ENCODE data around the gene RUBCN.
A peak's percentile ranks its signal among the peaks of the same experiment; 100 is the strongest.
"Not testable (repeated sequence)": the region's sequence is repeated elsewhere in the genome, so short reads cannot be mapped to it uniquely, and the experiment has no call there.

Gene RUBCN

DNA sequence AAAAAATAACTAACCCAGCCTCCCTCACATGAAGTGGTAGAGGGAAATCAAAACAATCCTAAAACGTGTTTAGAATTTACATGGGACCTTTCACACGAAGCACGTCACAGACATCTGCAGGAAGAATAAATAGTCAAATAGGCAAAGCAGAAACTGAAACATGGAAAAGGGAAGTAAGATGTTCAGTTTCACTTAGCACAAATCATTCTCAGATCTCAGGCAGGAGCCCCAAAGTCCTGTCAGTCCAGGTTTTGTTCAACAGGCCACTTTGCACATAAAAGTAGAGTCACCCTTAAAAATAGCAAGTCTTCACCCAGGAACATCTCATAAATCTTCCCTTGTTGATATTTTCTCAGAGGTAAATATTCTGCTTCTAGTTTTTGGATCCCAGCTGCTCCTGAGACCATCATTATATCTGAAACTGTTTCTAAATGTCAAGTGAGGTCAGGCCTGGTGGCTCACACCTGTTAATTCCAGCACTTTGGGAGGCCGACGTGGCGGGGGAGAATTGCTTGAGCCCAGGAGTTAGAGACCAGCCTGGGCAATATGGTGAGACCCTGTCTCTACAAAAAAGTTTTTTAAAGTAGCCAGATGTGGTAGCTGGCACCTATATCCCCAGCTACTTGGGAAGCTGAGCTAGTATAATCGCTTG, 1.9 kb downstream of the RUBCN start:
- DNase-seq (ENCODE audit: low read depth in 2 of 2), result no peak

DNA sequence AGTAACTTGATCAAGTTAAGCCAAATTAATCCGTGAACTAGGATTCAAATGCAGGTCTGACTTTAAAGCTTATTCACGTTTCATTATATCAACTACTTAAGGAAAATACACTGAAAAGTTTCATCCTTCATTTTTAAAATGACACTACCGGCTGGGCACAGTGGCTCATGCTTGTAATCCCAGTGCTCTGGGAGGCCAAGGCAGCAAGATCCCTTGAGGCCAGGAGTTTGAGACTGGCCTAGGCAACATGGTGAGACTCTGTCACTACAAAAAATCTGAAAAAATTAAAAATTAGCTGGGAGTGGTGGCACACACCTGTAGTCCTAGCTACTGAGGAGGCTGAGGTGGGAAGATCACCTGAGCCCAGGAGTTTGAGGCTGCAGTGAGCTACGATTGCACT, 3.7 kb downstream of the RUBCN start:
- no peak for DNase-seq (ENCODE audit: low read depth in 2 of 2)

DNA sequence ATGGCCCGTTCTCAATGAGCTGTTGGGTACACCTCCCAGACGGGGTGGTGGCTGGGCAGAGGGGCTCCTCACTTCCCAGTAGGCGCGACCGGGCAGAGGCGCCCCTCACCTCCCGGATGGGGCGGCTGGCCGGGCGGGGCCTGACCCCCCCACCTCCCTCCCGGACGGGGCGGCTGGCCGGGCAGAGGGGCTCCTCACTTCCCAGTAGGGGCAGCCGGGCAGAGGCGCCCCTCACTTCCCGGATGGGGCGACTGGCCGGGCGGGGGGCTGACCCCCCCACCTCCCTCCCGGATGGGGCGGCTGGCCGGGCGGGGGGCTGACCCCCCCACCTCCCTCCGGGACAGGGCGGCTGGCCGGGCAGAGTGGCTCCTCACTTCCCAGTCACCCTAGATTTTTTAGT, 5.2 kb downstream of the RUBCN start:
- not testable (repeated sequence) for DNase-seq (ENCODE audit: low read depth in 2 of 2)

DNA sequence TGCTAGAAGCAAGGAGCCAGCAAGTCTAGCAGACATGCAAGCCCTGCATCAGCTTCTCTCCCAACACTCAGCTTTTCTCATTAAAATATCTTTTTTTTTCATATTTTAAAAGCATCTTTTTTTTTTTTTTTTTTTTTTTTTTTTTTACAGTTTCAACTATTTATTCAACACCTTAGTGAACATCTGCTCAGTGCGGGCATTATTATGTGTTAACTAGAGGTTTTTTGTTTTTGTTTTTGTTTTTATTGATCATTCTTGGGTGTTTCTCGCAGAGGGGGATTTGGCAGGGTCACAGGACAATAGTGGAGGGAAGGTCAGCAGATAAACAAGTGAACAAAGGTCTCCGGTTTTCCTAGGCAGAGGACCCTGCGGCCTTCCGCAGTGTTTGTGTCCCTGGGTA, 5.9 kb downstream of the RUBCN start:
- not testable (repeated sequence) for DNase-seq (ENCODE audit: low read depth in 2 of 2)

DNA sequence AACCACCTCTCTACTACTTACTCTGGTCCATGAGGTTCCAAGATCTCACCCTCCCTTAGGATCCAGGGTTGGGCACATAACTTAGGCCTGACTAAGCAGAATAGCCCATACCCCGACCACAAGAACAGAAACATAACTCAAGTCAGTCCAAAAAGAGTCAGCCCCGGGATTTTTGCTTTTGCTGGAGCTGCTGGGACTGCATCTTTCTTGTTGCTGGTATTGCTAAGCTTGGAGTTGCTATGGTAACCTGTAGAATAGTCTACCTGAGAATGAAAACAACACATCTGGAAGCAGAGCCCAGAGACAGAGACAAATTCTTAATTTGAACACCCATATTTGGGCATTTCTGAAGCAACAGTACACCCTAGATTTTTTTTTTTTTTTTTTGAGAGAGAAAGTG, 6.5 kb downstream of the RUBCN start:
- DNase-seq (ENCODE audit: low read depth in 2 of 2), result no peak

DNA sequence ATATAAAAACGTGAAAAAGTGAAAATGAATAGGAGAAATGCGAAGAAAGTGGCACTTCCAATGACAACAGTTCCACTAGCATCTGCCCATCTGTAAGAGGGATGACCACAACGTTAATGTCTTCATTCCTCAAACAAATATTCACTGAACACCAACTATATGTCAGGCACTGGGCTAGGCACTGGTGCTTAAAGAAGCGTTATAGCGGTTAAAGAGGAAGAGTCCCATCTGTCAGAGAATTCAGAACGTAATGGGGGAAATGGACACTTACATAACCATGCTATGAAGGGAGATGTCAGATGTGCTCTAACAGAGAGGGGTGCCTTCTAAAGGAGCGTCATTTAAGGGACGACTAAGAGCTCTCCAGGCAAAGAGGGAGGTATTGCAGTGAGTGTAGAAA, 8.2 kb downstream of the RUBCN start:
- no peak for DNase-seq (ENCODE audit: low read depth in 2 of 2)

DNA sequence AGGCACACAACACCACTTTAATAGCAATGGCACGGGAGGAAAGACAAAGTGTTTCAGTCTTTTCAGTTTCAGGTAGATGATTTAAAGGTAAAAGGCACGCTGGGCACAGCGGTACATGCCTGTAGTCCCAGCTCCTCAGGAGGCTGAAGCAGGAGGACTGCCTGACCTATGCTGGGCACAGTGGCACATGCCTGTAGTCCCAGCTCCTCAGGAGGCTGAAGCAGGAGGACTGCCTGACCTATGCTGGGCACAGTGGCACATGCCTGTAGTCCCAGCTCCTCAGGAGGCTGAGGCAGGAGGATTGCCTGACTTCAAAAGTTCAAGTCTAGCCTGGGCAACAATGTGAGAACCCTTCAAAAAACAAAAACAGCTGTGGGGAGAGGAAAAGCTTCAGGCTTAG, 8.8 kb downstream of the RUBCN start:
- not testable (repeated sequence) for DNase-seq (ENCODE audit: low read depth in 2 of 2)

DNA sequence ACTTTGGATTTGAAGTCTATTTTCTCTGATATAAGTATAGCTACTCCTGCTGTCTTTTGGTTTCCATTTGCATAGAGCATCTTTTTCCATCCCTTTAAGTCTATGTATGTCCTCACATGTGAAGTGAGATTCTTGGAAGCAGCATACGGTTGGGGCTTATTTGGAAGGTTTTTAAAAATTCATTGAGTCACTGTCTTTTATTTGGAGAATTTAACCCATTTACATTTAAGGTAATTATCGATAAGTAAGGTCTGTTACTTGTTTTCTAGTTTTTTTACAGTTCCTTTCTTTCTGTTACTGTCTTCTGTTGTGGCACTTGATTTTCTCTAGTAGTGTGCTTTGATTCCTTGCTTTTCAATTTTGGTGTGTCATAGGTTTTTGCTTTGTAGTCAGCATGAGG, 14.0 kb downstream of the RUBCN start:
- DNase-seq (ENCODE audit: low read depth in 2 of 2), result no peak

DNA sequence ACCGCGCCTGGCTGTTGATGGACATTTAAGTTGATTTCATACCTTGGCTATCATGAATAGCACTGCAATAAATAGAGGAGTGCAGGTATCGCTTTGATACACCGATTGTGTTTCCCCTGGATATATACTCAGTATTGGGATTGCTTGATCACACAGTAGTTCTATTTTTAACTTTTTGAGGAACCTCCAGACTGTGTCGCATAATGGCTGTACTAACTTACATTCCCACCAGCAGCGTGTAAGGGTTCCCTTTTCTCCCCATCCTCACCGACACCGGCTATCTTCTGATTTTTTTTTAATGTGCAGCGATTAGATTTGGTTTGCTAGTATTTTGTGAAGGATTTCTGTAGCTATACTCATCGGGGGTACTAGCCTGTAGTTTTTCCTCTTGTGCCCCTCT, 16.0 kb downstream of the RUBCN start:
- no peak for DNase-seq (ENCODE audit: low read depth in 2 of 2)

DNA sequence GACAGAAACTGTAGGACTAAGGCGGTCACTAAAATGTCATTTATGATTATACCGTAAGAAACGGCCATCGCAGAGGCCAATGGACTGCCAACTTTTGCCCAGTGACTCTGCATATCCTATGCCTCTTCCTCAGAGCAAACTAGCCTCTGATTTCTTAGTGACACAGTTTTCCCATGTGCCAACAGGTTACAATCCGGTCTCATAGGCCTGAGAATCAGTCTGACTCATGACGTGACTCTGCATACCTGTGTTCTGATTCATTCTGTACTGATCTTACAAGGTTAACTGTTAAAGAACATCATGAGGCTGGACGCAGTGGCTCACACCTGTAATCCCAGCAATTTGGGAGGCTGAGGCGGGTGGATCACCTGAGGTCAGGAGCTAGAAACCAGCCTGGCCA, 17.8 kb downstream of the RUBCN start:
- no peak for DNase-seq (ENCODE audit: low read depth in 2 of 2)

DNA sequence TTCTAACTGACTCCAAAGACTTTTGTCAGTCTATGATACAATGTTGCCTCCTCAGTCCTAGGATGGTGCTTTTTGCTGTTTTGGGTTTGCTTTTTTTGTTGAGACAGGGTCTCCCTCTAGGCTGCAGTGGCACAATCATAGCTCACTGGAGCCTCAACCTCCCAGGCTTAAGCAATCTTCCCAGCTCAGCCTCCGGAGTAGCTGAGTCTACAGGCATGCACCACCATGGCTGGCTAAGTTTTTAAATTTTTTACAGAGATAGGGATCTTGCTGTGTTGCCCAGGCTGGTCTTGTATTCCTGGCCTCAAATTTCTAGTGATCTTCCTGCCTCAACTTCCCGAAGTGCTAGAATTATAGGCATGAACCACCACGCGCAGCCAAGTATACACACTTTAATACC, 22.5 kb downstream of the RUBCN start:
- no peak for DNase-seq (ENCODE audit: low read depth in 2 of 2)

DNA sequence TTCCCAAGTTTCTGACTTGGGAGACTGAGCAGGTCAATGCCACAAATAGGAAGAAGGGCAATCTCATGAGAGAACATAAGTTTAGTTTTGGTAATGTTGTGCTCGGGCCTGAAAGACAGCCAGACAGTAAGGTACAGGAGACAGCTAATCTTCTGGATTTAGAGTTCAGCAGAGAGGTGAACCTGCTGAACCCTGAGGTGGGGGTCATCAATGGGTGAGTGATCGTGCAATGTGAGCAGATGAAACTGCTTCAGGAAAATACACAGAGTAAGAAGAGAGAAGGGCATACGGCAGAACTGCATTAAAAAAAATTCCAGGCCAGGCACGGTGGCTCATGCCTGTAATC, 23.3 kb downstream of the RUBCN start:
- DNase-seq (ENCODE audit: low read depth in 2 of 2), result no peak

DNA sequence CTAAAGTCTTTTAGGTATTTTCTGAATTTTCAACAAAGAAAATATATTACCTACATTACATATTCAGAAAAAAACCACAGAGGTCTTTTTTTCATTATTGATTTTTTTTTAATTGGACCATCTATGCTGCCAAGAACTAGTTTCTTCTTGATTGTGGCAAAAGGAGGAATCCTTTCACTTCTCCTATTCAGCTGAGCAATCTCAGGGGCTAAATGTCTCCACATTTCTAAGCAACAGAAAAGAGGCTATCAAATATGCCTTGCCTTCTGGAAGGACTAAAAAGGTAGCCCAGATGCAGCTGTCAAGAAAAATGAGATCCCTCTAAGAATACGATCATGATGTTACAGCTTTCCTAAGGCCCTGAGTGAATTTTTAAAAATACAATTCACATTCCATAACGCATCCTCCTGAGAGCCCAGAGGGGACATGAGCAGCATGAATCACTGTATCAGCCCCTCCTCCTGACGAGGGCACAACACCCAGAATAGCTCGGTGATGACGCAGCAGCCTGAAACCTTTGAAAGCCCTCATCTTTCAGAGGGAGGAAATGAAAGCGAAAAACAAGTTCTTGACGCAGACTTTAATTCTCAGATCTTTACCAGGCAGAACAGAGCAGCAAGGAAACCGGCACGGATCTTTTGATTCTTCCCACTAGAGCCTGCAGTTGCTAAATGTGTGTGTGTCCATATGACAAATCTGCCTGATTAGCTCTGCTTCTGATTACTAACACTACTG, 24.6 kb downstream of the RUBCN start:
- DNase-seq (ENCODE audit: low read depth in 2 of 2), result peak; percentile 62 to 74

DNA sequence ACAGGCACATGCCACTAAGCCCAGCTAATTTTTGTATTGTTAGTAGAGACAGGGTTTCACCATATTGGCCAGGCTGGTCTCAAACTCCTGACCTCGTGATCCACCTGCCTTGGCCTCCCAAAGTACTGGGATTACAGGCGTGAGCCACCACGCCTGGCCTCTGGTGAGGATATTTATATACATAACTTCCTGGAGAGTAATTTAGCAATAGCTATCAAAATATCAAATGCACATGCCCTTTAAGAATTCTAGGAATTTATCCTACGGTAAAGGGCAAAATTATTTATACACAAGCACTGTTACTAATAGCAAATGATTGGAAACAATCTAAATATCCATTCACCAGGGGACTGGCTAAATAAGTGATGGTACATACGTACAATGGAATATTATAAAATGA, 25.7 kb downstream of the RUBCN start:
- not testable (repeated sequence) for DNase-seq (ENCODE audit: low read depth in 2 of 2)

DNA sequence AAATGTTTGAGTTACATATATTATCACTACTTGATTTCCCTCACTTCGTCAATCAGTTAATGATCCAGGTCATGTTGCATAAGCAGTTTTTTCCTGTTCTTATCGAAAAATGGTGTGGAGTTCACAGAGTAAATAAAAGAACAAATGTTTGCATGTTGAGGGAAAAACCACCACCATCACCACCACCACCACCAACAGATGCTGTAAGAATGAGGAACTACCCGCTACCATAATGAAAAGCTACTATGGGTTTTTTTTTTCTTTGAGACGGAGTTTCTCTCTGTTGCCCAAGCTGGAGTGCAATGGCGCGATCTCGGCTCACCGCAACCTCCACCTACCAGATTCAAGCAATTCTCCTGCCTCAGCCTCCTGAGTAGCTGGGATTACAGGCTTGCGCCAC, 27.6 kb downstream of the RUBCN start:
- no peak for DNase-seq (ENCODE audit: low read depth in 2 of 2)

DNA sequence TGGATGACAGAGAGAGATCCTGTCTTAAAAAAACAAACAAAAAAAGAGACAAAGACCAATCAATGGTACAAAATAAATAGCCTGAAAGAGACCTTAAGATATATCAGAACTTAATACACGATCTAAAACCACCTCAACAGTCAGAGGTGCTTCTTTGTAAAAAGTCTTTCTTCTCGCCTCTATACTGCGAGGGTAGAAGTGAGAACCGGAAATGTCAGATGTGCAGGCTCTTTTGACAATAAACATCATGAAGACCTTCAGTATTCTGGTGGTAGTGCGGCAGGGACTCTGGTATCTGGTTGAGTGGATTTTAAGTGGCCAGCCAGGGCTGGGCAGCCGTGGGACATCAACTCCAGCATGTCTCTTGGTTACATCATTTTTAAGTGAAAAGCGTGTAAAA, 30.0 kb downstream of the RUBCN start:
- no peak for DNase-seq (ENCODE audit: low read depth in 2 of 2)

DNA sequence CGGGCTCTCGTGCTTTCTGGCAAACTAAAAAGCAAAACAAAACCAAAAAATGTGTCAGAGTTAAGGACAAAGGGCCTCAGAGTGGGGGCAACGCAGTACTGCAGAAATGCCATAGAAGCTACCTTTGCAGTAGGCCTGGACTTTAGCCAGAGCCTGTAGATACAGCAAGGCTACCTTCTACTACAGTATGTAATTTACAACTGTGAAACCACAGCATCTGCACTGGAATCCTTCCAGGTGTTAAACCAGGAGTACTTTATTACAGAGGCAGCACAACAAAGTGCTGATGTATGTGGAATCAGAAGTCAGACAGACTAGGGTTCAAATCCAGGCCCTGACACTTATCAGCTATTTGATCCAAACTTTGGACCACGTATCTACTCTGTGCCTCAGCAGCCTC, 34.9 kb downstream of the RUBCN start:
- no peak for DNase-seq (ENCODE audit: low read depth in 2 of 2)

DNA sequence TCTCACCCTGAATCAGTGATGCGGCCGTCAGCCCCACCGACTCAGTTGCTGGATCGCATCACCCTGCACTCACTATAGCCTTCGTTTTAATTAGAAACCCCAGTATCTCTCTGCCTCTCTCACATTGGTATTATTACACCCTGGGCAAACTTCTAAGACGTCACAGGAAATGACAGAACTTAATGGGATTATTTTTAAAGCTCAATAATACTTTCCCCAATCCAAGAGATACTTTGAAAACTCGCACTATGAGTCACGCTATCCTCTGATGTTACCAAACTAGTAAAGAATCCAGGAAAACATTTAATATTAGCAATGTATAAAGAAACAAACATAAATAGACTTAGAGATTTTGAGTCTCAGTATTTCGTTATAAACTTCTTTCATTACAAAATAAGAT, 36.6 kb downstream of the RUBCN start:
- no peak for DNase-seq (ENCODE audit: low read depth in 2 of 2)

DNA sequence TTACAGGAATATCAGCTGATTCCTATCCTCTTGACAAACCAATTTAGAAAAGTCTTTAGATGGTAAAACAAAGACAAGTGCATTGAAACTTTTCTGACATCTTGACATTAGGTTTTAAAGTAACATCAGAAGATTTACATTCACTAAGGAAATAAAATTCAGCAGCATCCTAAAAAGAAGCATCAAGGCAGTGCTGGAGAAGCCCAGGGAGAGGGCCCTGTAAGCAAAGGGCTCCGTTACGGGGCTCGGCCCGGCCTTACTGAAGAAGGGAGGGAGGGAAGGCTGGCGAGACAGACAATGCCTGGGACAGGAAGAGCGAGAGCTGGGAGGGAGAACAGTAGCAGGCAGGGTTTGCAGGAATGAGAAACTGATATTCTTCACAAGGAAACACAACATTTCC, 39.3 kb downstream of the RUBCN start:
- no peak for DNase-seq (ENCODE audit: low read depth in 2 of 2)

DNA sequence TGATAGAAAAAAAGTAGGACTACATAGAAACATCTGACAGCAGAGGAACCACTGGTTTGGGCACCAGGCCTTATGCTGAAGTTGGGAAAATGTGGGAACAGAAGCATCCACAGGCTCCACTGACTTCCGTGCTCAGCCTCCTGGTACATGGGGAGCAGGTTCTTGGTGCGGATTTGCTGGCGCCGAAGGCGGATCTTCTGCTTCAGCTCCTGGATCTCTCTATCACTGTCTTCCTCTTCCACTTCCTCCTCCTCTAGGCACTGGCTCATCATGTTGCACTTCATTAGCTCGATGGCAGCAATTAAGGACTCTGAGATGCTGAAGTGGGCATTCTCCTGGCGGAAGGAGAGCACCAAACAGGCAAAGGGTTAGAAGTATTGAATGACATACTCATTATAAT, 42.5 kb downstream of the RUBCN start:
- DNase-seq (ENCODE audit: low read depth in 2 of 2), result no peak

DNA sequence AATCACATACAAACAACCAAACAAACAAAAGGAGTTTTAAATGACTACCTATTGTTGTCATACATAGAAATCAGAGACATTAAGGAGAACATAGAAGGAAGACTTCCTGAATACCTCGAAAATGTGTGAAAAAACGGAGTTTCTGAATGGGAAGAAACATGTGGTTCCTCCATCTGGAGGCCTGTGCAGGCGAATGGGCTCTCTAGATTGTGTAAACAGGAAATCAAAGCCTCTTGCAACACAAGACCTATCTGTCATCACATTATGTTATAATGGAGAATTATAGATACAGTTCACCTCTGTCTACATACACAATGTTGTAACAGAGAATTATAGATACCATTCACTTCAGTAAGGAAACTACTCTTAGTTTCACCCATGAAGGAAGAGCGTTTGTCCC, 44.1 kb downstream of the RUBCN start:
- DNase-seq (ENCODE audit: low read depth in 2 of 2), result no peak

DNA sequence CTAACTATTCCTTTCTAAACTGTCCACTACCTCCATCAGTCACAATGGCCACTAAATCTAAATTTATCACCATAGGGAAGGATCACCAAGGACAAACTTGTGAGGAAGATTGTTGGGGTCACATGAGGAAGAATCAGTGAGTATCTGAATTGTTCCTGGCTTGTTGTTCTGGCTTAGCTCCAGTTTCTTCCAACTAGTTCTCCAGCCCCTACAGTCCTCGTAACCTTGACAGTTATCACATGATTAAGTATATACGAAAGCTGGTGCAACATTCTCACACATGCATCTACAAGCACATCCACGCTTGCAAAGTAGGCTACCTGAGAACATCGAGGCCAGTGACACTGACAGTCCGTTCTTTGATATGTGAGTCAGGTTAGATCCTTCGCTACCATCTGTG, 46.0 kb downstream of the RUBCN start:
- no peak for DNase-seq (ENCODE audit: low read depth in 2 of 2)

DNA sequence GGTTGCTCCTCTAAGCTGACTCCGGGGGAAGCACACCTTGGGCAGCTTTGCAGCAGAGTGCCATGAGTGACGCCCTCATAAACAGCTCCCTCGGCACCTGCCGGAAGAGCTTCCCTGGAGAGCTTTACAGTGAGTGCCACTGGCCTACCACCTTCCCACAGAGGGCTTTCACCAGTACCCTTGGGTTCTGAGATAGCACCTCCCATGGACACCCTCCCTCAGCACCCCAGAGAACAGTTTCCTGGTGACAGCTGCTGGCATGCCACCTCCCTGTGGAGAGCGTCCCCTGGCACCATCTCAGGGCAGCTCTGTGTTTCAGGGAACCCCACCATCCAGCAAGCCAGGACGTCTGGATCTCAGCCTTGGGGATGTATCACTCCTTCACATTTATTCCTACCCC, 49.1 kb downstream of the RUBCN start:
- DNase-seq (ENCODE audit: low read depth in 2 of 2), result no peak

DNA sequence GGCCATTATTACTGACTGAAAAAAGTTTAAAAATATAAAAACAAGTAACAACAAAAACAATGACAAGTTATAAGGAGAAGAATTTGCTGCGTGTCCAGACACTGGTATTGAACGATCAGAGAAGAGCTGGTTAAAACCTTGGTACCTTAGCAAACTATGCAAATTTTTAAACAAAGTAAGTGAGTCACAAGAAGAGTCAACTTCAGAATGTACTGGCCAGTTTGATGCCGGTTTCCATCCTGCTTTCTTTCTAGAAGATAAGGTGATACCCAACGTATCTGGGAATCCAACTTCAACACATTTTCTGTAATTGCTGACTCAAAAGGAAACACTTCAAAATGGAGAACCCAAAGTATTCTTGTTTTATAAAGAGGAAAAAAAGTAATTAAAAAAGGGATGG, 49.8 kb downstream of the RUBCN start:
- DNase-seq (ENCODE audit: low read depth in 2 of 2), result no peak
